GM12875 (cell line): ENCODE results near the gene CFAP43.

Experiments used
- H3K4me3 ChIP-seq: one replicate; pipeline ENCODE4 v1.5.1; 2011; ENCODE audit warnings: low read depth, low read length, control low read depth
- CTCF ChIP-seq: IDR thresholded peaks from 2 replicates; pipeline ENCODE4 v1.5.1; 2011; ENCODE audit warnings: low read depth, mild to moderate bottlenecking, control low read depth, inconsistent platforms, low read length, moderate library complexity, borderline replicate concordance; ENCODE audit not compliant: insufficient read depth

CFAP43 gene

GRCh38 chr10:104256335-104256961 lies 24.3 kb upstream of the CFAP43 start:
- no peak overlapping the region for H3K4me3 ChIP-seq
- TF ChIP-seq CTCF, result no peak

- H3K4me3 ChIP-seq, result peak overlapping the region; percentile 92
- no peak for TF ChIP-seq CTCF
Measured at GRCh38 chr10:104255311-104255981, 23.3 kb upstream of the CFAP43 start.

- H3K4me3 ChIP-seq, result peak within 1 kb of the TSS; percentile 92
- TF ChIP-seq CTCF, result no peak
Measured at GRCh38 chr10:104254493-104255310, 22.5 kb upstream of the CFAP43 start, which contains the start of gene GSTO1. Gene GSTO1, plus strand, starts transcription at chr10:104254892. Its CDS starts 37 bp downstream, at chr10:104254929.

- H3K4me3 ChIP-seq, result peak overlapping the region; percentile 92
- no peak for TF ChIP-seq CTCF
Measured at GRCh38 chr10:104253606-104254410, 21.6 kb upstream of the CFAP43 start.

- no peak for TF ChIP-seq CTCF
- no peak overlapping the region for H3K4me3 ChIP-seq
Measured at GRCh38 chr10:104253106-104253505, 20.9 kb upstream of the CFAP43 start.

- TF ChIP-seq CTCF, result no peak
- no peak overlapping the region for H3K4me3 ChIP-seq
Measured at GRCh38 chr10:104252368-104252767, 20.2 kb upstream of the CFAP43 start.
